SH-SY5Y (cell line): ENCODE data around the gene P3H2.

ENCODE experiments used
- GATA2 ChIP-seq: IDR thresholded peaks from 2 replicates; pipeline ENCODE4 v1.6.1; 2011; ENCODE audit warnings: mild to moderate bottlenecking, low read depth, low read length
- GATA3 ChIP-seq: IDR thresholded peaks from 2 replicates; pipeline ENCODE4 v1.6.1; 2011; ENCODE audit warnings: low read depth, mild to moderate bottlenecking, low read length, moderate library complexity

P3H2 gene

DNA sequence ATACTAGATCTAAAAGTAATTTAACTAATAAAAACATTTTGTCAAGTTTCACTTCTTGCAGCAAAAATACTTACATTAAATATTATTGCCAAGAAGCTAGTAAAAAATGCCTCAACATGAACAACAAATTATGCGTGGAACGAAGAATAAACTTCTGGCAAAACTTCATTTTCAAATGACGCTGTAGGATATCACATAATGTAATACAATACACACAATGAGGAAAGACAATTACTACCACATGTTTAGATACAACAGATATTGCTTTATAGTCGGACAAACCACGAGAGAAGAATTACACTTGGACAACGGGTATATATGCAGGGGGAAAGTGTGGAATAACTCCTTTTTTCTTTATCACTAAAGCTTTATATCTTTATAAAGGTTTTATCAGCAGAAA lies 21.6 kb downstream of the P3H2 start:
- TF ChIP-seq GATA2, result no peak
- no peak for TF ChIP-seq GATA3

GRCh38 chr3:190097617-190098016 lies 23.1 kb downstream of the P3H2 start:
- TF ChIP-seq GATA3, result no peak
- TF ChIP-seq GATA2, result no peak

DNA sequence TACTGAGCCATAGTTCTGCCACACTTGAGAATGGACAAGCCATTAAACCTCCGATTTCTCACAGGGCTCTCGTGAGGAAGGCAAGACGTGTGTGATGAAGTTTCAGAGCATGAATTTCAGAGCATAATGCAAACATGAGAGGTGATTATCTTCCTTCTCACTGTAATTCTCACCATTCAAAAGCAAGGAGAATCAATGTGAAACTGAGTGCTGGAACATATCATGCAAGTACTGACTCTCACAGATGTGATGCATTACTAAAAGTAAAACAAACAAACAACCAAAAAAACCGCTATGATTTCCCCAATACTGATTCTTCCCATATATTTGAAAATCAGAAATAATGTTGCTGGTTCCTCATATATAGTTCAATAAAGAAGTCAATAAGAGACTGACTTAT lies 23.7 kb downstream of the P3H2 start:
- TF ChIP-seq GATA2, result no peak
- no peak for TF ChIP-seq GATA3

GRCh38 chr3:190096345-190096744 lies 24.4 kb downstream of the P3H2 start:
- TF ChIP-seq GATA3 (no peak), GATA2 (no peak)

- no peak for TF ChIP-seq GATA2
- no peak for TF ChIP-seq GATA3
Measured at GRCh38 chr3:190094160-190094718, 26.5 kb downstream of the P3H2 start.

GRCh38 chr3:190092250-190092649 lies 28.4 kb downstream of the P3H2 start:
- no peak for TF ChIP-seq GATA3
- TF ChIP-seq GATA2, result no peak

DNA sequence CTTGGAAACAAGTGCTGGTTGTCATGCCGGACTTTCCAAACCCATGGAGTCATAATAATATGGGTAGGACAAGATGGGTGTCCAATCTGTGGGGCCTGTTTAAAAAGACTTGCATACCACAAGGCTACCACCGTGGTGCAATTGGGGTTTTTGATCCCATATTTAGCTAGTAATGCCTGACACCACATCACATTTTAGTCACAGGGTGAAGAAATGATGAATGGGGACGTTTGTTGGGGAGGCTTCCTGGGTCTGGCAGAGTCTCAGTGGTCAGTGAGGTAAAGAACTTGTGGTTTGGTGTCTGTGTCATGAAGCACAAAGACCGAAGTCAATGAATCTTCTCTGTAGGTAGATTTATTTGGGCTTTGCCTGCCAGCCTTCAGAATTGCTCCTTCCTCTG lies 31.0 kb downstream of the P3H2 start:
- no peak for TF ChIP-seq GATA2
- no peak for TF ChIP-seq GATA3

- TF ChIP-seq GATA2 (no peak), GATA3 (no peak)
Measured at GRCh38 chr3:190088890-190089289, 31.8 kb downstream of the P3H2 start.

DNA sequence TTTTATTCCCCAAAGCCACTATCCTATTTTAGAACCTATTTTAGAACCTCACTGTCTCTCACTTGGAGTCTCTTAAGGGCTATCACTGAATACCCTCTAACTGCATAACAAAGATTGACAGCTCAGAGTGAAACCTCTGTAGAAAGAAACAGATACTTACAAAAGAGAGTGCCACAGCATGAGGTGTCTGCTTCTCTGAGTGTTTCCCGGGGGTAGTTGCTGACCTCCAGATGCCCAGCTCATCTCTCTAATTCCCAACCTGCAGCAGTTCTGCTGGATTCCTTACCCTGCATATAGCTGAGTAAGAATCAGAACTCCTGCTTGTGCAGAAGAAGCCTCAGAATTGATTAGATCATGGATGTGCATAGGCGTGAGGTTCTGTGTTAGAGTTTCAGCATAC lies 34.5 kb downstream of the P3H2 start:
- TF ChIP-seq GATA3 (no peak), GATA2 (no peak)

DNA sequence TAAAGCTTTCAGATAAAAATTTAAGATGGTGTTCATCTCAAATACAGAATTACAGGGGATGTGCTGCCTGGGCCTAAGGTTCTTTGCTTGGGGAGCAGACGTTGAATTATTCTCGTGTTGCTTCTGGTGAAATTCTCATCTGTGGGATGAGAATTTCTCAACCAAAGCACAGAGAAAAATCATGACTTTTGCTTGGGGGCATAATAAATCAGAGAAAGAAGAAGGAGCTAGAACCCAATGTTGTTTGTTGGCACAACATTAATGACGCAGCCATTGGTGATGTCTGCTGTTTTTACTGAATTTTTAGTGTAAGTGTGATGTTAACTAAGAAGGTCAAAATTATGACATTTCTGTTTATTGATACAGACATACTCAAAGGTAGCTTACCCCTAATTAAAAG lies 35.7 kb downstream of the P3H2 start:
- no peak for TF ChIP-seq GATA3
- no peak for TF ChIP-seq GATA2

DNA sequence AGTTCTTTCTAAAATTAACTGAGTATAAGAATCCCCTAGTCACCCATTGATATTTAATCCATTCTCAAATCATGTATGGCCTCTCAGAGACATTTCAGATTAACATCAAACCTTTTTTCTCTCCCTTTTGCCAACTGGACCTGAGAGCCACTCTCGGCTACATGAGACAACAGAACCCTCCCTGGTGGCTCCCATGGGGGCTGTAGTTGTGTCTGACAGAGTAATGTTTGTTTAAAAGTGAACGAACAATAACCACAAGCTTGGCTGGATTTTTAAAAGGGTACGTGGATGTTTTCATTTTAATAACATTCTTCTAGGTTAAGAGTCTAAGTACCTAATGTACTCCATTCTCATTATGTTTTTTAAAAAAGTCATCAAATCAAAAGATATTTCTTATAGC lies 37.1 kb downstream of the P3H2 start:
- TF ChIP-seq GATA3 (no peak), GATA2 (no peak)

DNA sequence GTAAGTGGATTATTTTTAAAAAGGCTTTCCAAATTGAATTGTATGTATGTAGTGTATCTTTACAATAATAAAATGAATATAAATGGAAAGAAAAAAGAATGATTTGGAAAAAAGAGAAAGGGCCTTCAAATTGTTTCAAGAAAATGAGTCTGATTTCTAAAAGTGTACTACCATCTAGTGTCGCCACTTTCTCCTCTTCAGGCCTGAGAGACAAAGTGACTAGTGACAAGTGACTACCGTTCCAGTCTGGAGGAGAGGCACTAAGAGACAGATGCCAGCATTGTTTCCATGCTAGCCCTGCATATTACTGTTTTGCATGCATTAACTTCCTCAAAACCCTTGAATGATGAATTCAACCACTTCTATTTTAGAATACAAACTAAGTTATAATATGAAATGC lies 39.3 kb downstream of the P3H2 start:
- TF ChIP-seq GATA3 (no peak), GATA2 (no peak)

GRCh38 chr3:190077395-190078045 lies 43.2 kb downstream of the P3H2 start:
- no peak for TF ChIP-seq GATA2
- TF ChIP-seq GATA3, result no peak

DNA sequence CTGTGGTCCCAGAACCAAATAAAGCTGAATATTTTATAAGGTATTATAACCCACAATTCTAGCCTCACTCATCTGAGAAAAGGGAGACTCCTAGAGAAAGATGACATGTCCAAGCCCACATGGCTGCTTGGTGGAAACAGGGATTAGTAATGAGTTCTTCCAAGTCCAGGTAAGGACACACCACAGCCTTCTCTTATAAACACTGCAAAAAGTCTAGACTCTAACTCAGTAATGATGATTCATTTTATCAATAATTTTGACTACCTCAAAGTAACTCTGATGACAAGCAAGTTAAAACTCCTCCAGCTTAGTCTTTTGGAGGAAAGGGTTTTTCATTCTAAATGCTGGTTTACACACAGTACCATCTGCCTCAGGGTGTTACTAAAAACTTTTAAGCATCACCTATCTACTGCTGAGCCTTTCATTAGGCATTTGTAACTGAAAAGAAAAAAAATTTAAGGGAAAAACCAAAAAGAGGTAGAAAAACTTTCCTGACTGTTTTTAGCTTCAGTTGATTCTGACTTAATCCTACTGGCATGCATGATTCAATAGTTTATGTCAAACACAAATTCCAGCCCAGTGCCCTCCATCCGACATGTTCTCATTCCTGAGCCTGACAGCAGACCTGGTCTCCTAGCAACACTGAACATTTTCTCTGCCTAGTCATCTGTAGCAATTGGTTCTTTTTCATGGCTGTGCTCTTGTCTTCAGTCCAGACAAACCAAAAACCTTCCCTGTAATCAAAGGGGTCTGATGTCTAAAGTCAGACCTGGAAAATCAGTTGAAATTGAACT lies 43.9 kb downstream of the P3H2 start:
- TF ChIP-seq GATA2, result no peak
- TF ChIP-seq GATA3, result no peak

DNA sequence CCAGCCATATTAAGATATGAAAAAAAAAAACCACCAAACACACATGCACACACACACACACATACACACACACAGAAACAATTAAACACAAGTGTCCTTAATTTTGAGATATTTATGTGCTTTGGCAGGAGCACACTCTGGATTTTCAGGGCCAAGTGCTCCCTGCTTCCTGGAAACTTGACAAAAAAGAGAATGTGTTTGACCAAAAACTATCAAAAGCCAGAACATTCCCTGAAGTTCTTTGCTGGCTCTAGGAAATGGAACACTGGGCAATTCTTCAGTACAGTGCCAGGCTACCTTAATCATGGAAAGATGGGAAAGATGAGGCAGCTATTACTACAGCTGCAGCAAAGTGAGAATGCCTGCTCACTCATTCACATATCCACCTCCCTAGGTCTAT lies 44.6 kb downstream of the P3H2 start:
- TF ChIP-seq GATA3 (no peak), GATA2 (no peak)

- TF ChIP-seq GATA2, result no peak
Measured at GRCh38 chr3:190074817-190075216, 45.9 kb downstream of the P3H2 start.
